Stimulated activated naive B cell treated with anti-CD40 and anti-IgM and Interleukin-4, amounts not matched to agents 10 μg/mL and 1 μg/mL and 100 μg/mL, for 72 hours (primary cell): ENCODE data around the gene C1orf53.

Source experiments
- ATAC-seq, 2 donors: fragments of 150-1000 bp; cut with Tn5 transposase; replicated peaks; 2 replicates each; pipeline ENCODE4 v1.10.0; 2021; ENCODE audit warnings: moderate library complexity in 1 of 2
- DNase-seq: peaks from one replicate; pipeline ENCODE4 v3.0.0; 2021
- H3K27ac Mint-ChIP-seq: one replicate; pipeline ENCODE4 v1.8.0; 2022; ENCODE audit warnings: mild to moderate bottlenecking, mixed read lengths
- H3K27me3 Mint-ChIP-seq, 2 donors: one replicate each; pipeline ENCODE4 v1.8.0; 2022; ENCODE audit warnings: mixed read lengths in 2 of 2
- H3K36me3 Mint-ChIP-seq, 2 donors: one replicate each; pipeline ENCODE4 v1.8.0; 2022; ENCODE audit warnings: mixed read lengths in 2 of 2, mild to moderate bottlenecking in 1 of 2
- H3K4me1 Mint-ChIP-seq, 2 donors: one replicate each; pipeline ENCODE4 v1.8.0; 2022; ENCODE audit warnings: mixed read lengths in 2 of 2, mild to moderate bottlenecking in 1 of 2
- H3K4me3 Mint-ChIP-seq, 2 donors: one replicate each; pipeline ENCODE4 v1.8.0; 2022; ENCODE audit warnings: mild to moderate bottlenecking in 2 of 2, mixed read lengths in 2 of 2, moderate library complexity in 1 of 2
- H3K9me3 Mint-ChIP-seq, 2 donors: one replicate each; pipeline ENCODE4 v1.8.0; 2022; ENCODE audit warnings: mixed read lengths in 2 of 2, mild to moderate bottlenecking in 1 of 2

C1orf53 gene

GRCh38 chr1:197911857-197912696 lies 9.6 kb downstream of the C1orf53 start:
- H3K4me3 Mint-ChIP-seq: peak overlapping the region; percentile 86 to 91
- DNase-seq (no peak), ATAC-seq (peak; percentile 14 to 28)
- peak overlapping the region; percentile 85 for H3K27ac Mint-ChIP-seq
- H3K36me3 Mint-ChIP-seq: peaks cover 3 to 4% of the 10 kb centered on the region in 2 donors
- no peaks in the 10 kb centered on the region for H3K9me3 Mint-ChIP-seq
- H3K4me1 Mint-ChIP-seq: peaks cover 67 to 84% of the 10 kb centered on the region in 2 donors
- H3K27me3 Mint-ChIP-seq: peaks cover 94 to 98% of the 10 kb centered on the region in 2 donors

GRCh38 chr1:197912739-197913494 lies 10.5 kb downstream of the C1orf53 start:
- H3K4me3 Mint-ChIP-seq: peak overlapping the region; percentile 86 to 91
- no peak for DNase-seq
- H3K4me1 Mint-ChIP-seq: peaks cover 74 to 92% of the 10 kb centered on the region in 2 donors
- peak overlapping the region; percentile 43 for H3K27ac Mint-ChIP-seq
- no peaks in the 10 kb centered on the region for H3K9me3 Mint-ChIP-seq
- peaks cover 3 to 7% of the 10 kb centered on the region in 2 donors for H3K36me3 Mint-ChIP-seq
- H3K27me3 Mint-ChIP-seq: peaks cover 98 to 100% of the 10 kb centered on the region in 2 donors
- ATAC-seq: no peak

GRCh38 chr1:197913495-197914276 lies 11.3 kb downstream of the C1orf53 start:
- ATAC-seq: no peak
- peaks cover 98 to 100% of the 10 kb centered on the region in 2 donors for H3K27me3 Mint-ChIP-seq
- DNase-seq: no peak
- peaks cover 79 to 94% of the 10 kb centered on the region in 2 donors for H3K4me1 Mint-ChIP-seq
- no peaks in the 10 kb centered on the region for H3K9me3 Mint-ChIP-seq
- H3K4me3 Mint-ChIP-seq: peak overlapping the region in 1 of 2 donors; percentile 86
- no peak overlapping the region for H3K27ac Mint-ChIP-seq
- H3K36me3 Mint-ChIP-seq: peaks cover 3 to 7% of the 10 kb centered on the region in 2 donors

- H3K4me3 Mint-ChIP-seq: no peak overlapping the region
Observed at GRCh38 chr1:197914510-197914909, 12.1 kb downstream of the C1orf53 start.

GRCh38 chr1:197915260-197915861 lies 12.9 kb downstream of the C1orf53 start:
- Mint-ChIP-seq H3K9me3 (no peaks in the 10 kb centered on the region), H3K27me3 (peaks cover 97 to 100% of the 10 kb centered on the region in 2 donors), H3K36me3 (peaks cover 3 to 7% of the 10 kb centered on the region in 2 donors), H3K4me1 (peaks cover 77 to 94% of the 10 kb centered on the region in 2 donors), H3K27ac (no peak overlapping the region), H3K4me3 (peak overlapping the region; percentile 67 to 80)
- ATAC-seq: no peak
- no peak for DNase-seq

More at GRCh38 chr1:197914510-197914909, 12.1 kb downstream of the C1orf53 start:
- ATAC-seq (no peak), DNase-seq (no peak)
- H3K4me1 Mint-ChIP-seq: peaks cover 75 to 94% of the 10 kb centered on the region in 2 donors
- no peak overlapping the region for H3K27ac Mint-ChIP-seq
- H3K27me3 Mint-ChIP-seq: peaks cover 96 to 100% of the 10 kb centered on the region in 2 donors
- no peaks in the 10 kb centered on the region for H3K9me3 Mint-ChIP-seq
- peaks cover 3 to 7% of the 10 kb centered on the region in 2 donors for H3K36me3 Mint-ChIP-seq

GRCh38 chr1:197915862-197916499 lies 13.6 kb downstream of the C1orf53 start:
- Mint-ChIP-seq H3K27me3 (peaks cover 94 to 99% of the 10 kb centered on the region in 2 donors), H3K4me1 (peaks cover 75 to 91% of the 10 kb centered on the region in 2 donors), H3K9me3 (no peaks in the 10 kb centered on the region), H3K4me3 (peak overlapping the region; percentile 67 to 80), H3K36me3 (peaks cover 3 to 7% of the 10 kb centered on the region in 2 donors), H3K27ac (peak overlapping the region; percentile 62)
- ATAC-seq (no peak), DNase-seq (no peak)

- Mint-ChIP-seq H3K4me3 (peak overlapping the region; percentile 80), H3K36me3 (peaks cover 3 to 5% of the 10 kb centered on the region in 2 donors), H3K27ac (peak overlapping the region; percentile 62), H3K4me1 (peaks cover 72 to 91% of the 10 kb centered on the region in 2 donors), H3K27me3 (peaks cover 95 to 99% of the 10 kb centered on the region in 2 donors), H3K9me3 (no peaks in the 10 kb centered on the region)
- ATAC-seq (no peak), DNase-seq (no peak)
Observed at GRCh38 chr1:197916500-197916983, 14.1 kb downstream of the C1orf53 start.

GRCh38 chr1:197917805-197918651 lies 15.6 kb downstream of the C1orf53 start:
- Mint-ChIP-seq H3K4me1 (peaks cover 58 to 78% of the 10 kb centered on the region in 2 donors), H3K36me3 (peaks cover 0 to 3% of the 10 kb centered on the region in 2 donors), H3K27ac (peak overlapping the region; percentile 92), H3K4me3 (peak overlapping the region; percentile 80), H3K9me3 (no peaks in the 10 kb centered on the region), H3K27me3 (peaks cover 91 to 99% of the 10 kb centered on the region in 2 donors)
- ATAC-seq: peak in 1 of 2 donors; percentile 46
- DNase-seq: no peak

- ATAC-seq (no peak), DNase-seq (no peak)
- Mint-ChIP-seq H3K27ac (peak overlapping the region; percentile 31), H3K4me1 (peaks cover 49 to 69% of the 10 kb centered on the region in 2 donors), H3K9me3 (no peaks in the 10 kb centered on the region), H3K4me3 (peak overlapping the region; percentile 55 to 80), H3K36me3 (peaks cover 0 to 3% of the 10 kb centered on the region in 2 donors), H3K27me3 (peaks cover 87 to 95% of the 10 kb centered on the region in 2 donors)
Observed at GRCh38 chr1:197918807-197919345, 16.4 kb downstream of the C1orf53 start.

- DNase-seq: no peak
- Mint-ChIP-seq H3K27ac (peak overlapping the region; percentile 67), H3K4me3 (peak overlapping the region; percentile 75 to 80), H3K36me3 (peaks cover 0 to 3% of the 10 kb centered on the region in 2 donors), H3K4me1 (peaks cover 47 to 63% of the 10 kb centered on the region in 2 donors), H3K9me3 (no peaks in the 10 kb centered on the region), H3K27me3 (peaks cover 81 to 92% of the 10 kb centered on the region in 2 donors)
- ATAC-seq: peak in 1 of 2 donors; percentile 26
Observed at GRCh38 chr1:197919346-197920066, 17.1 kb downstream of the C1orf53 start.

GRCh38 chr1:197920067-197920396 lies 17.6 kb downstream of the C1orf53 start:
- Mint-ChIP-seq H3K4me1 (peaks cover 47 to 63% of the 10 kb centered on the region in 2 donors), H3K4me3 (peak overlapping the region; percentile 70 to 75), H3K27me3 (peaks cover 79 to 90% of the 10 kb centered on the region in 2 donors), H3K36me3 (peaks cover 0 to 3% of the 10 kb centered on the region in 2 donors), H3K9me3 (no peaks in the 10 kb centered on the region), H3K27ac (peak overlapping the region; percentile 67)
- ATAC-seq (peak in 1 of 2 donors; percentile 7), DNase-seq (no peak)
